A549 (cell line): ENCODE measurements around the gene ACSF3. TPM values are rescaled to one million over a fixed set of nuclear protein-coding genes. Genes with fewer than 3 reads are reported as not detected.

Source experiments
- ATAC-seq, 2 experiments: fragments of 200-7000 bp in 1 of 2; fragments of >200 bp in 1 of 2; cut with Nextera tagmentation in 1 of 2; cut with Tn5 transposase in 1 of 2; 3 replicates each; pipeline versions ENCODE4 v1.8.0 to v1.9.1; 2018 to 2020; ENCODE audit warnings: mild to moderate bottlenecking in 1 of 2, moderate library complexity in 1 of 2
- CTCF ChIA-PET: fragments of 300-600 bp; sonication (Branson Sonifier 250); formaldehyde crosslinking; extraction: SDS; loops from one replicate; lab custom pipeline; 2021; ENCODE audit warnings: antibody characterized with exemption, inconsistent platforms; lab: Yijun Ruan, JAX
- POLR2A ChIA-PET: fragments of 350-600 bp; formaldehyde crosslinking; extraction: SDS; loops from one replicate; lab custom pipeline; 2021; ENCODE audit warnings: antibody characterized with exemption, inconsistent platforms; lab: Yijun Ruan, JAX
- DNase-seq, 2 experiments: peaks; one replicate each; pipeline versions ENCODE4 v3.0.0 to v3.0.0-alpha.2; 2011 to 2016; ENCODE audit warnings: low read depth in 1 of 2, low spot score in 1 of 2
- FAIRE-seq: peaks from 2 replicates; lab custom pipeline; 2011; peaks lifted over from hg19 to GRCh38; lab: Jason Lieb, UNC
- H3K27ac ChIP-seq, 2 experiments: fragments of >200 bp; sonication (Bioruptor Twin); formaldehyde crosslinking; 3 replicates each; pipeline ENCODE4 v1.5.1; 2016 to 2017
- H3K4me1 ChIP-seq: fragments of >200 bp; sonication (Bioruptor Twin); formaldehyde crosslinking; 3 replicates; pipeline ENCODE4 v1.6.1; 2016
- H3K4me2 ChIP-seq: fragments of >200 bp; sonication (Bioruptor Twin); formaldehyde crosslinking; 3 replicates; pipeline ENCODE4 v1.6.1; 2016
- H3K4me3 ChIP-seq: fragments of >200 bp; sonication (Bioruptor Twin); formaldehyde crosslinking; 3 replicates; pipeline ENCODE4 v1.5.1; 2016
- H3K9me3 ChIP-seq: fragments of >200 bp; sonication (Bioruptor Twin); formaldehyde crosslinking; 3 replicates; pipeline ENCODE4 v1.6.1; 2016
- CBX2 ChIP-seq: fragments of 200-600 bp; sonication (generic); IDR thresholded peaks from 2 replicates; pipeline ENCODE4 v1.6.1; 2016; ENCODE audit warnings: low read depth, mild to moderate bottlenecking, borderline replicate concordance
- CEBPB ChIP-seq, 2 experiments: fragments of >200 bp in 1 of 2; sonication (Bioruptor Twin) in 1 of 2; formaldehyde crosslinking in 1 of 2; IDR thresholded peaks; 2 replicates each; pipeline ENCODE4 v1.6.1; 2012 to 2016
- E2F6 ChIP-seq: IDR thresholded peaks from 2 replicates; pipeline ENCODE4 v1.6.1; 2012; ENCODE audit warnings: low read depth, borderline replicate concordance
- ESRRA ChIP-seq: fragments of 150-350 bp; IDR thresholded peaks from 2 replicates; pipeline ENCODE4 v1.6.1; 2014; ENCODE audit warnings: mild to moderate bottlenecking, low read length, borderline replicate concordance
- FOXS1 ChIP-seq: fragments of 250-450 bp; sonication (Bioruptor Pico); IDR thresholded peaks from 2 replicates; pipeline ENCODE4 v1.5.0; 2020; ENCODE audit warnings: mild to moderate bottlenecking, moderate library complexity
- GATA3 ChIP-seq: IDR thresholded peaks from 2 replicates; pipeline ENCODE4 v1.6.1; 2012; ENCODE audit warnings: borderline replicate concordance
- HMGXB4 ChIP-seq: fragments of 250-450 bp; sonication (Bioruptor Pico); IDR thresholded peaks from 2 replicates; pipeline ENCODE4 v1.5.0; 2021; ENCODE audit warnings: mild to moderate bottlenecking, moderate library complexity, borderline replicate concordance
- HOXA7 ChIP-seq: fragments of 250-450 bp; sonication (Bioruptor Pico); IDR thresholded peaks from 2 replicates; pipeline ENCODE4 v1.5.0; 2020; ENCODE audit warnings: mild to moderate bottlenecking, moderate library complexity
- KDM5A ChIP-seq: fragments of 200-600 bp; sonication (generic); IDR thresholded peaks from 2 replicates; pipeline ENCODE4 v1.6.1; 2016; ENCODE audit warnings: antibody characterized with exemption, mild to moderate bottlenecking
- MAZ ChIP-seq: fragments of 150-350 bp; IDR thresholded peaks from 2 replicates; pipeline ENCODE4 v1.6.1; 2014; ENCODE audit warnings: antibody characterized with exemption, low read depth, low read length, borderline replicate concordance
- POLR2A ChIP-seq: IDR thresholded peaks from 2 replicates; pipeline ENCODE4 v1.6.1; 2012; ENCODE audit warnings: mild to moderate bottlenecking, low read length
- RAD21 ChIP-seq, 2 experiments: fragments of >200 bp in 1 of 2; sonication (Bioruptor Twin) in 1 of 2; formaldehyde crosslinking in 1 of 2; IDR thresholded peaks in 1 of 2; conservative IDR thresholded peaks in 1 of 2; 2 replicates in 1 of 2; 3 replicates in 1 of 2; pipeline ENCODE4 v1.6.1; 2012 to 2018; ENCODE audit warnings: inconsistent platforms in 1 of 2
- RFX5 ChIP-seq: fragments of 450-650 bp; IDR thresholded peaks from 2 replicates; pipeline ENCODE4 v1.7.1; 2014; ENCODE audit warnings: antibody characterized with exemption, mild to moderate bottlenecking, moderate library complexity
- SMC3 ChIP-seq: fragments of >200 bp; sonication (Bioruptor Twin); formaldehyde crosslinking; IDR thresholded peaks from 3 replicates; pipeline ENCODE4 v1.6.1; 2018; ENCODE audit warnings: inconsistent platforms
- TFCP2L1 ChIP-seq: fragments of 250-450 bp; sonication (Bioruptor Pico); IDR thresholded peaks from 2 replicates; pipeline ENCODE4 v1.5.0; 2021; ENCODE audit warnings: mild to moderate bottlenecking
- TP53 ChIP-seq: fragments of 250-450 bp; sonication (Bioruptor Pico); IDR thresholded peaks from 2 replicates; pipeline ENCODE4 v1.5.0; 2021; ENCODE audit warnings: mild to moderate bottlenecking, moderate library complexity
- ZNF302 ChIP-seq: fragments of 250-450 bp; sonication (Bioruptor Pico); IDR thresholded peaks from 2 replicates; pipeline ENCODE4 v1.9.0; 2021; ENCODE audit warnings: inconsistent platforms, mild to moderate bottlenecking, moderate library complexity
- WGBS: methylation state at CpG from one replicate; pipeline ENCODE4 v1.1.6; 2017; ENCODE audit errors: missing lambda C conversion rate; 5-methylcytosine and 5-hydroxymethylcytosine counted together
- polyA plus RNA-seq, 4 experiments: library from polyadenylated mRNA; depleted of rRNA in 3 of 4; stranded (reverse); fragments of >200 nt; fragmentation: RNase III in 1 of 4; extraction: RNeasy Plus Mini Kit Qiagen cat#74134 plus additional on column Dnase treatment in 1 of 4; gene quantifications; 2 replicates in 3 of 4; 3 replicates in 1 of 4; pipeline ENCODE4 v1.2.3, GENCODE V29; 2011 to 2017
- TF ChIP-seq, protein P1 (sequence below): fragments of 450-650 bp; IDR thresholded peaks from 2 replicates; pipeline ENCODE4 v1.6.1; 2014; ENCODE audit warnings: antibody characterized with exemption
- TF ChIP-seq, protein P2 (sequence below): fragments of 250-450 bp; sonication (Bioruptor Pico); IDR thresholded peaks from 2 replicates; pipeline ENCODE4 v1.5.0; 2020; ENCODE audit warnings: low read depth, mild to moderate bottlenecking, moderate library complexity

ACSF3 gene
- polyA plus RNA-seq, 2 of the 4 experiments (the other 2 are of a cell fraction), result 9.8 to 13.1 TPM

DNA sequence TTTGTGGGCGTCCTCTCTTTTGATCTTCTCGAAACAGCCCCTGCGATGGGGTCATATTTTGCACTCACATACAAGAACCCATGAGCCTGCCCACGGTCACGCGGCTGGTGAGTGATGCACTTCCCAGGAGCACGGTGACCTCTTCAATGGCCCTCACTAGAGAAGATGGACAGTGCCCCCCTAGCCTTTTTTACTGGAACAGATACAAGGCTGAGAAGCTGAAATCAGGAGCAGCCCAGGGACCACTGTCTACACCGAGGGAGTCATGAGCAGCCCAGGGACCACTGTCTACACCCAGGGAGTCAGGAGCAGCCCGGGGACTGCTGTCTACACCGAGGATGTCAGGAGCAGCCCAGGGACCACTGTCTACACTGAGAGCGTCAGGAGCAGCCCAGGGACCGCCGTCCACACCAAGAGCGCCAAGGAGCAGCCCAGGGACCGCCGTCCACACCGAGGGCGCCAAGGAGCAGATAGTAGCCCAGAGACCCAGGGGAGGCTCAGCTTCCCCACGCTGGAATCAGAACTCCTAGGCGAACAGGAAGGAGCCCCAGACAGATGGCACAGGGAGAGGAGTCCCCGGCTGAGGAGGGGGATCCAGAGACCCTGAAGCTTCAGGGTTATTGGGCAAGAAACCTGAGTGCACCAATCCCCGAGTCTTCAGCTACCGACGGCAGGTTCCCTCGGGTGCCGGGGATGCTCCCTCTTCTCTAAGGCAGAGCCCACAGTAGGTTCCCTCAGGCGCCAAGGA lies 23.7 kb downstream of the ACSF3 start:
- FAIRE-seq (no peak), DNase-seq (no peak), ATAC-seq (no peak)
- Histone ChIP-seq H3K4me3 (no peak overlapping the region), H3K4me1 (no peaks in the 10 kb centered on the region), H3K27ac (no peak overlapping the region), H3K9me3 (no peaks in the 10 kb centered on the region), H3K4me2 (no peak overlapping the region)
- ChIA-PET POLR2A (no interaction called here), CTCF (no interaction called here)
- WGBS, result 96% methylated on average over 16 of the region's 27 CpGs
- TF ChIP-seq ZNF302 (CRISPR knock-in tag) (no peak), MAZ (no peak), KDM5A (no peak), CEBPB (IDR thresholded peaks at IDR 0.05) (no peak), TP53 (CRISPR knock-in tag) (no peak), RFX5 (no peak), HOXA7 (CRISPR knock-in tag) (no peak), RAD21 (conservative IDR thresholded peaks at IDR 0.05 in 1 of 2, IDR thresholded peaks at IDR 0.05 in 1 of 2) (no peak), CBX2 (no peak), POLR2A (no peak), GATA3 (no peak), E2F6 (no peak), ESRRA (no peak), TFCP2L1 (no peak), SMC3 (no peak), HMGXB4 (CRISPR knock-in tag) (no peak)
- TF ChIP-seq, protein P1, sequence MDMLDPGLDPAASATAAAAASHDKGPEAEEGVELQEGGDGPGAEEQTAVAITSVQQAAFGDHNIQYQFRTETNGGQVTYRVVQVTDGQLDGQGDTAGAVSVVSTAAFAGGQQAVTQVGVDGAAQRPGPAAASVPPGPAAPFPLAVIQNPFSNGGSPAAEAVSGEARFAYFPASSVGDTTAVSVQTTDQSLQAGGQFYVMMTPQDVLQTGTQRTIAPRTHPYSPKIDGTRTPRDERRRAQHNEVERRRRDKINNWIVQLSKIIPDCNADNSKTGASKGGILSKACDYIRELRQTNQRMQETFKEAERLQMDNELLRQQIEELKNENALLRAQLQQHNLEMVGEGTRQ, result no peak

DNA sequence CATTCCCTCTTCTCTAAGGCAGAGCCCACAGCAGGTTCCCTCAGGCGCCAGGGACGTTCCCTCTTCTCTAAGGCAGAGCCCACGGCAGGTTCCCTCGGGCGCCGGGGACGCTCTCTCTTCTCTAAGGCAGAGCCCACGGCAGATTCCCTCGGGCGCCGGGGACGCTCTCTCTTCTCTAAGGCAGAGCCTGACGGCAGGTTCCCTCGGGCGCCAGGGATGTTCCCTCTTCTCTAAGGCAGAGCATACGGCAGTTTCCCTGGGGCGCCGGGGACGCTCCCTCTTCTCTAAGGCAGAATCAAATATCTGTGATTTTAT lies 24.3 kb downstream of the ACSF3 start:
- POLR2A ChIA-PET, result no interaction called here
- no peak overlapping the region for H3K27ac ChIP-seq
- no peaks in the 10 kb centered on the region for H3K9me3 ChIP-seq
- WGBS, result 90% methylated on average over 18 of the region's 19 CpGs
- DNase-seq (no peak), FAIRE-seq (no peak), ATAC-seq (no peak)
- CTCF ChIA-PET, result interaction anchor here (1.0 kb wide), 1 partner anchor 10 kb away, joined by 4 read pairs; no protein-coding TSS in a partner anchor
- H3K4me1 ChIP-seq, result no peaks in the 10 kb centered on the region
- H3K4me2 ChIP-seq, result no peak overlapping the region
- H3K4me3 ChIP-seq, result no peak overlapping the region
- TF ChIP-seq POLR2A (no peak), FOXS1 (CRISPR knock-in tag) (no peak), ZNF302 (CRISPR knock-in tag) (no peak)
- TF ChIP-seq, protein P2, sequence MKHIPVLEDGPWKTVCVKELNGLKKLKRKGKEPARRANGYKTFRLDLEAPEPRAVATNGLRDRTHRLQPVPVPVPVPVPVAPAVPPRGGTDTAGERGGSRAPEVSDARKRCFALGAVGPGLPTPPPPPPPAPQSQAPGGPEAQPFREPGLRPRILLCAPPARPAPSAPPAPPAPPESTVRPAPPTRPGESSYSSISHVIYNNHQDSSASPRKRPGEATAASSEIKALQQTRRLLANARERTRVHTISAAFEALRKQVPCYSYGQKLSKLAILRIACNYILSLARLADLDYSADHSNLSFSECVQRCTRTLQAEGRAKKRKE (CRISPR knock-in tag), result no peak
- TF ChIP-seq, all 56 proteins: peak for 0
